22Rv1 (cell line): ENCODE measurements around the gene ELOVL6.

Experiments
- H3K27ac ChIP-seq: fragments of 450-650 bp; 2 replicates; pipeline ENCODE4 v1.5.1; 2017
- CTCF ChIP-seq: fragments of 450-650 bp; IDR thresholded peaks from 2 replicates; pipeline ENCODE4 v1.5.1; 2017; ENCODE audit warnings: mild to moderate bottlenecking
- ZFX ChIP-seq: fragments of 450-650 bp; IDR thresholded peaks from 2 replicates; pipeline ENCODE4 v1.6.1; 2017; ENCODE audit warnings: antibody characterized with exemption, borderline replicate concordance

The ELOVL6 gene

GRCh38 chr4:110074570-110074969, 123.8 kb downstream of the ELOVL6 start:
- TF ChIP-seq ZFX (no peak), CTCF (no peak)
- H3K27ac ChIP-seq = no peak overlapping the region

GRCh38 chr4:110073053-110073845, 125.2 kb downstream of the ELOVL6 start:
- no peak overlapping the region for H3K27ac ChIP-seq
- TF ChIP-seq ZFX (no peak), CTCF (no peak)

GRCh38 chr4:110071466-110071865, 126.9 kb downstream of the ELOVL6 start:
- TF ChIP-seq ZFX (no peak), CTCF (no peak)
- H3K27ac ChIP-seq = no peak overlapping the region

GRCh38 chr4:110068248-110068647, 130.2 kb downstream of the ELOVL6 start:
- TF ChIP-seq ZFX (no peak), CTCF (no peak)
- no peak overlapping the region for H3K27ac ChIP-seq

GRCh38 chr4:110064934-110065333, 133.5 kb downstream of the ELOVL6 start:
- no peak for TF ChIP-seq CTCF
- TF ChIP-seq ZFX = no peak
- no peak overlapping the region for H3K27ac ChIP-seq

GRCh38 chr4:110064295-110064694, 134.1 kb downstream of the ELOVL6 start:
- TF ChIP-seq ZFX (no peak), CTCF (no peak)
- no peak overlapping the region for H3K27ac ChIP-seq

- TF ChIP-seq CTCF = no peak
- TF ChIP-seq ZFX = no peak
- H3K27ac ChIP-seq = no peak overlapping the region
These were observed 136.2 kb downstream of the ELOVL6 start for GRCh38 chr4:110062166-110062565.
